Heart left ventricle (tissue), 13 donors: ENCODE data around the gene KCNQ1.

Source experiments
- POLR2A ChIP-seq, 2 donors: fragments of 450-650 bp; IDR thresholded peaks; one replicate each; pipeline ENCODE4 v1.6.1; 2017; ENCODE audit warnings: antibody characterized with exemption in 2 of 2, mild to moderate bottlenecking in 2 of 2, moderate library complexity in 2 of 2
- TF ChIP-seq, protein P1 (sequence below), 12 donors: fragments of 200-600 bp; sonication (generic) in 4 of 12; IDR thresholded peaks; one replicate each; pipeline versions ENCODE4 v1.5.0 to v1.8.0; 2018 to 2022; ENCODE audit warnings: antibody characterized with exemption in 12 of 12, mild to moderate bottlenecking in 5 of 12
- donor health status: ischemic (EF 13 %, LVEDD 7.1; RV severe dilation, severe dysfunction).
- donor health status: DM: no; HTN: yes; CAD: no.
- donor health status: DM: no; HTN: no; CAD: no.
- donor health status: ischemic (EF 25% LVEDD 6.9; RV normal size, moderate dysfunction).
- donor health status: ischemic (EF 25% LVEDD 5.7; RV mildly dilated, moderate dysfunction).
- donor health status: ischemic (EF 35%, LVEDD 5.7; RV mildly dilated, moderate dysfunction).
- donor health status: nonischemic (EF 11% LVEDD 7.7; RV severe dilation, severe dysfunction).
- donor health status: DM: yes; HTN: yes; CAD: no.
- donor health status: PGD.
- donor health status: ischemic (EF 29% LVEDD 5.4; RV normal size, mild dysfunction).
- donor health status: nonischemic (EF 23%, LVEDD 6.1; RV moderate dilation, normal function).

GRCh38 chr11:2404735-2405196 lies 40.0 kb upstream of the KCNQ1 start:
- TF ChIP-seq, protein P1, sequence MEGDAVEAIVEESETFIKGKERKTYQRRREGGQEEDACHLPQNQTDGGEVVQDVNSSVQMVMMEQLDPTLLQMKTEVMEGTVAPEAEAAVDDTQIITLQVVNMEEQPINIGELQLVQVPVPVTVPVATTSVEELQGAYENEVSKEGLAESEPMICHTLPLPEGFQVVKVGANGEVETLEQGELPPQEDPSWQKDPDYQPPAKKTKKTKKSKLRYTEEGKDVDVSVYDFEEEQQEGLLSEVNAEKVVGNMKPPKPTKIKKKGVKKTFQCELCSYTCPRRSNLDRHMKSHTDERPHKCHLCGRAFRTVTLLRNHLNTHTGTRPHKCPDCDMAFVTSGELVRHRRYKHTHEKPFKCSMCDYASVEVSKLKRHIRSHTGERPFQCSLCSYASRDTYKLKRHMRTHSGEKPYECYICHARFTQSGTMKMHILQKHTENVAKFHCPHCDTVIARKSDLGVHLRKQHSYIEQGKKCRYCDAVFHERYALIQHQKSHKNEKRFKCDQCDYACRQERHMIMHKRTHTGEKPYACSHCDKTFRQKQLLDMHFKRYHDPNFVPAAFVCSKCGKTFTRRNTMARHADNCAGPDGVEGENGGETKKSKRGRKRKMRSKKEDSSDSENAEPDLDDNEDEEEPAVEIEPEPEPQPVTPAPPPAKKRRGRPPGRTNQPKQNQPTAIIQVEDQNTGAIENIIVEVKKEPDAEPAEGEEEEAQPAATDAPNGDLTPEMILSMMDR (IDR thresholded peaks at IDR 0.05): no peak
- no peak for TF ChIP-seq POLR2A (IDR thresholded peaks at IDR 0.05)
